Measurements from ENCODE around the gene HMCN2. TPM values are rescaled to one million over a fixed set of nuclear protein-coding genes. Genes with fewer than 3 reads are reported as not detected.
"Not testable (repeated sequence)": the region's sequence is repeated elsewhere in the genome, so short reads cannot be mapped to it uniquely, and the experiment has no call there.

The HMCN2 gene
- total and polyA plus RNA-seq, 9 donors, result 0.12 to 4.2 (median 0.98) TPM

DNA sequence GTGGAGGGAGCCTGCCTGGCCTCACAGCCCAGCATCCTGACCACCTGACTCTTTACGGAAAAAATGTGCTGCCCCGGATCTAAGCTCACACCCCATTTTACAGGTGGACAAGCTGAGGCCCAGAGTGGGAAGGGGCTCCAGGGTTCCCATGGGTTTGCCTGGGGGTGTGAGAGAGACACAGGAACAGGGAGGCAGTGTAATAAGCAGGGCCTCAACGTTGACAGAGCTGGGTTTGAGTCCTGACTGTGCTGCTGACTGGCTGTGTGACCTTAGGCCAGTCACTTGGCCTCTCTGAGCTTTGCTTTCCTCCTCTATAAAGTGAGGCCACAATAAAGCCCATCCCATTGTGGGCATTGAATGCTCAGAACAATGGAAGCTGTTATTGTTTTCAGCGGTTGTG is 73.7 kb downstream of the HMCN2 start:
- intact Hi-C loops (cut with DNase I), result loop anchor here in 1 of 4 donors (10.0 kb wide), 1 partner anchor 235 kb away; no protein-coding TSS in a partner anchor
- no peak for DNase-seq
- Histone ChIP-seq H3K36me3 (no peaks in the 10 kb centered on the region), H3K27me3 (no peaks in the 10 kb centered on the region), H3K4me3 (no peak overlapping the region), H3K27ac (no peak overlapping the region), H3K4me1 (ENCODE audit: insufficient read depth) (no peaks in the 10 kb centered on the region), H3K9me3 (no peaks in the 10 kb centered on the region)
- WGBS, 3 donors, result 43 to 46% (median 44%) methylated on average over 4 of the region's 4 CpGs
- TF ChIP-seq, protein P1, sequence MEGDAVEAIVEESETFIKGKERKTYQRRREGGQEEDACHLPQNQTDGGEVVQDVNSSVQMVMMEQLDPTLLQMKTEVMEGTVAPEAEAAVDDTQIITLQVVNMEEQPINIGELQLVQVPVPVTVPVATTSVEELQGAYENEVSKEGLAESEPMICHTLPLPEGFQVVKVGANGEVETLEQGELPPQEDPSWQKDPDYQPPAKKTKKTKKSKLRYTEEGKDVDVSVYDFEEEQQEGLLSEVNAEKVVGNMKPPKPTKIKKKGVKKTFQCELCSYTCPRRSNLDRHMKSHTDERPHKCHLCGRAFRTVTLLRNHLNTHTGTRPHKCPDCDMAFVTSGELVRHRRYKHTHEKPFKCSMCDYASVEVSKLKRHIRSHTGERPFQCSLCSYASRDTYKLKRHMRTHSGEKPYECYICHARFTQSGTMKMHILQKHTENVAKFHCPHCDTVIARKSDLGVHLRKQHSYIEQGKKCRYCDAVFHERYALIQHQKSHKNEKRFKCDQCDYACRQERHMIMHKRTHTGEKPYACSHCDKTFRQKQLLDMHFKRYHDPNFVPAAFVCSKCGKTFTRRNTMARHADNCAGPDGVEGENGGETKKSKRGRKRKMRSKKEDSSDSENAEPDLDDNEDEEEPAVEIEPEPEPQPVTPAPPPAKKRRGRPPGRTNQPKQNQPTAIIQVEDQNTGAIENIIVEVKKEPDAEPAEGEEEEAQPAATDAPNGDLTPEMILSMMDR (IDR thresholded peaks at IDR 0.05), result no peak
- TF ChIP-seq EP300 (IDR thresholded peaks at IDR 0.05) (no peak), POLR2A (IDR thresholded peaks at IDR 0.05) (no peak)

DNA sequence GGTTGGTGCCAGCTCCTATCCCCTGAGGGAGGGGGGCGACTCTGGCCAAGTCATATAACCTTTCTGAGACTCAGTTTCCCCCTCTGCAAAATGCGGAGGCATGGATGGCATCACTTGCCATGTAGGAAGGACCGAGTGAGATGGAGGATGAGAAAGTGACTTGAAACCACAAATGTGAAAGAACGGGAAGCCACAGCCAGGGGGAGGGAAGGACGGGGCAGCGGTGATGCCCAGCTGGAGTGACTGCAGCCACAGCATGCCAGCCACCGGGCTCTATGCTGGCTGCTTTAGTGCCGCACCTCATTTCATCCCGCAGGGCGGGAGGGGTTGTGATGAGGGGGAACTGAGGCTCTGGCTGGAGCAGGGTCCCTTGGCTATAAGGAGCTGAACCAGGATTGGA is 74.5 kb downstream of the HMCN2 start:
- TF ChIP-seq POLR2A (IDR thresholded peaks at IDR 0.05) (no peak), EP300 (IDR thresholded peaks at IDR 0.05) (no peak)
- TF ChIP-seq, protein P1 (IDR thresholded peaks at IDR 0.05), result no peak

DNA sequence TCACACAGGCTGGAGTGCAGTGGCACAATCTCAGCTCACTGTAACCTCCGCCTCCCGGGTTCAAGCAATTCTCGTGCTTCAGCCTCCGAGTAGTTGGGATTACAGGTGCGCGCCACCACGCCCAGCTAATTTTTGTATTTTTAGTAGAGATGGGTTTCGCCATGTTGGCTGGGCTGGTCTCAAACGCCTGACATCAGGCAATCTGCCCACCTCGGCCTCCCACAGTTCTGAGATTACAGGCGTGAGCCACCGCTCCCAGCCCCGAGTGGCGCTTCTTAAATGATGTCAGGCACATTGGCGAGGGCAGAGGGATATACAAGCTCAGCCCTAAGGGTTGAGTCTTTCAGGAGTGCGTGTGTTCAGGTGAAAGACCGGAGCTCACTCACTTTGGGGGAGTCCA is 75.0 kb downstream of the HMCN2 start:
- WGBS, 3 donors, result 90 to 94% (median 90%) methylated on average over 17 of the region's 17 CpGs
- H3K4me3 ChIP-seq; H3K27ac ChIP-seq; H3K9me3 ChIP-seq; DNase-seq; H3K27me3 ChIP-seq; H3K4me1 ChIP-seq (ENCODE audit: insufficient read depth); H3K36me3 ChIP-seq; intact Hi-C loops (cut with DNase I): not testable (repeated sequence)

More for the DNA sequence above, 74.5 kb downstream of the HMCN2 start:
- no peaks in the 10 kb centered on the region for H3K4me1 ChIP-seq (ENCODE audit: insufficient read depth)
- H3K4me3 ChIP-seq, result no peak overlapping the region
- intact Hi-C loops (cut with DNase I), result no loop called here
- 82 to 83% (median 82%) methylated on average over 10 of the region's 10 CpGs for WGBS, 3 donors
- no peak for DNase-seq
- no peaks in the 10 kb centered on the region for H3K27me3 ChIP-seq
- no peaks in the 10 kb centered on the region for H3K9me3 ChIP-seq
- H3K36me3 ChIP-seq, result no peaks in the 10 kb centered on the region
- no peak overlapping the region for H3K27ac ChIP-seq

DNA sequence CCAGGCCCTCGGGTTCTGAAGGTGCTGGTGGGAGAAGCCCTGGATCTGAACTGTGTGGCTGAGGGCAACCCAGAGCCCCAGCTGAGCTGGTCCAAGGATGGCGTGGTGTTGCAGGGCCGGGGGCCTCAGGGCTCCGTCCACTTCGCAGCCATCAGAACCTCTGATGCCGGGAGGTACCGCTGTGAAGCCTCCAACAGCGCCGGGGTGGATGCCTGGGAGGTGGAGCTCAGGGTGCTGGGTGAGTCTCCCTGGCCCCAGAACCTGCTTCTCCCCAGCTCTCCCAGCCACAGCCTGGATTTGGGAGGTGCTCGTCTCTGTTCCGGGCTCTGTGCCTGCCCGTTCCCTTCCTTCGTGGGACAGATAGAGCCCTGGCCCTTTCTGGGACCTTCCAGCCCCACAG is 75.6 kb downstream of the HMCN2 start:
- TF ChIP-seq POLR2A (IDR thresholded peaks at IDR 0.05) (no peak), EP300 (IDR thresholded peaks at IDR 0.05) (no peak)
- TF ChIP-seq, protein P1 (IDR thresholded peaks at IDR 0.05), result no peak
- H3K4me3 ChIP-seq, result no peak overlapping the region
- intact Hi-C loops (cut with DNase I), result no loop called here
- H3K36me3 ChIP-seq, result no peaks in the 10 kb centered on the region
- DNase-seq, result no peak
- H3K27me3 ChIP-seq, result no peaks in the 10 kb centered on the region
- 77 to 88% (median 88%) methylated on average over 13 of the region's 13 CpGs for WGBS, 3 donors
- H3K9me3 ChIP-seq, result no peaks in the 10 kb centered on the region
- no peak overlapping the region for H3K27ac ChIP-seq
- H3K4me1 ChIP-seq (ENCODE audit: insufficient read depth), result no peaks in the 10 kb centered on the region

DNA sequence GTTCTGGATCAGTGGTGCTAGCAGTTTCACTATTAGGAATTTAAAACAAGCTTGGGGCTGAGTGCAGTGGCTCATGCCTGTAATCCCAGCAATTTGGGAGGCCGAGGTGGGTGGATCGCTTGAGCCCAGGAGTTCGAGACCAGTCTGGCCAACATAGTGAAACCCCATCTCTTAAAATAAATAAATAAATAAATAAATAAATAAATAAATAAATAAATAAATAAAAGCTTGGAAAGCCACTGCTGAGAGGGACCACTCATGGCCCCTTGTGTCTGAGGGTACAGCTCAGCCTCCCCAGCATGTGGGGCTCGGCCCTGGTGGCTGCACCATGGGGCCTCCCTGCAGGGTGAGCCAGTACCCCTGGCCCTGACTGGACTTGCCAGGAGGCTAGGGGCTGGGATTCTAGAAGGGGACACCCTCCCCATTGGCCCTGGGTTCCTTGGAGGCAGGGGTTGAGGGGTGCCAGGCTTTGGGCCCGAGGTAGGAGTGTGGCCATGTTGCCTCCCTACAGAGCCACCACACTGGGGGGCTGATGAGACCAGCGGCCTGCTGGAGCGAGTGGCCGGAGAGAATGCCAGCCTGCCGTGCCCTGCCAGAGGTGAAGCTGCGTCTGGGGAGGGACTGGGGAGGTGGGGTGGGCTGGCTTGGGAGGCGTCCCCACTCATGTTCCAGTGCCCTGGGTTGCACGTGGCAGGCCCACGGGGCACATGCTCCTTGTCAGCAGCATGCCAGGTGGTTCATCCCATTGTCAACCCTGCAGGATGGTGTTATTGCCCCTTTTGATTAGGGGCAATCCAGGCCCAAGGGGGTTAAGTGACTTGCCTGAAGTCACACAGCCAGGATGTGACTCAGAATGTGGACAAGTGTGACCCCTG is 76.5 kb downstream of the HMCN2 start:
- no peaks in the 10 kb centered on the region for H3K4me1 ChIP-seq (ENCODE audit: insufficient read depth)
- TF ChIP-seq EP300 (IDR thresholded peaks at IDR 0.05), result no peak
- TF ChIP-seq, protein P1 (IDR thresholded peaks at IDR 0.05), result no peak
- no peak for TF ChIP-seq POLR2A (IDR thresholded peaks at IDR 0.05)
- 88 to 92% (median 89%) methylated on average over 13 of the region's 13 CpGs for WGBS, 3 donors
- peak in 1 of 5 donors; percentile 9 for DNase-seq
- H3K27ac ChIP-seq, result no peak overlapping the region
- no peaks in the 10 kb centered on the region for H3K27me3 ChIP-seq
- no peak overlapping the region for H3K4me3 ChIP-seq
- no peaks in the 10 kb centered on the region for H3K36me3 ChIP-seq
- no peaks in the 10 kb centered on the region for H3K9me3 ChIP-seq
- intact Hi-C loops (cut with DNase I), result no loop called here

All from ovary (tissue), 9 donors.